Endothelial cell of umbilical vein (primary cell): ENCODE data around the gene DRC7. TPM values are rescaled to one million over a fixed set of nuclear protein-coding genes. Genes with fewer than 3 reads are reported as not detected.
A peak's percentile ranks its signal among the peaks of the same experiment; 100 is the strongest.

Experiments
- BruUV-seq: library from RNA; stranded (reverse); fragments of 400-500 nt; replicated peaks from 2 replicates; lab custom pipeline; 2021; lab: Mats Ljungman, UMichigan
- CTCF ChIA-PET: fragments of 300-600, 350-600 bp; sonication (Branson Sonifier 250); formaldehyde crosslinking; loops from one replicate; lab custom pipeline; 2021; ENCODE audit warnings: antibody characterized with exemption, inconsistent platforms; lab: Charles Lee
- POLR2A ChIA-PET: fragments of 300-600, 350-600 bp; sonication (Branson Sonifier 250); formaldehyde crosslinking; loops from one replicate; lab custom pipeline; 2021; ENCODE audit warnings: antibody characterized with exemption, inconsistent platforms; lab: Charles Lee
- DNase-seq: peaks from one replicate; pipeline ENCODE4 v3.0.0-alpha.2; 2011; ENCODE audit warnings: low read depth, low spot score
- FAIRE-seq: peaks from 2 replicates; lab custom pipeline; 2011; peaks lifted over from hg19 to GRCh38; lab: Jason Lieb, UNC
- H2AFZ ChIP-seq: 2 replicates; pipeline ENCODE4 v1.6.0; 2012; ENCODE audit warnings: low read depth, low read length, control low read depth, inconsistent platforms
- H3K27ac ChIP-seq: 2 replicates; pipeline ENCODE4 v1.5.1; 2011; ENCODE audit warnings: low read depth, mild to moderate bottlenecking, control low read depth, low read length, moderate library complexity; ENCODE audit not compliant: insufficient read depth
- H3K27me3 ChIP-seq, 2 experiments: 2 replicates each; pipeline versions ENCODE4 v1.6.0 to v1.6.1; 2011; ENCODE audit warnings: low read length in 2 of 2, mixed read lengths in 1 of 2; ENCODE audit not compliant: control insufficient read depth in 2 of 2, insufficient read depth in 2 of 2
- H3K36me3 ChIP-seq, 2 experiments: 2 replicates in 1 of 2; 3 replicates in 1 of 2; pipeline ENCODE4 v1.5.1; 2011; ENCODE audit warnings: low read length in 2 of 2, mild to moderate bottlenecking in 1 of 2, moderate library complexity in 1 of 2; ENCODE audit not compliant: control insufficient read depth in 2 of 2, insufficient read depth in 2 of 2; ENCODE audit errors: extremely low read depth in 1 of 2
- H3K4me1 ChIP-seq: 3 replicates; pipeline ENCODE4 v1.5.1; 2011; ENCODE audit warnings: mild to moderate bottlenecking, low read length; ENCODE audit not compliant: control insufficient read depth, insufficient read depth; ENCODE audit errors: extremely low read depth
- H3K4me2 ChIP-seq: 2 replicates; pipeline ENCODE4 v1.6.1; 2011; ENCODE audit warnings: low read length, control low read depth, mixed read lengths; ENCODE audit not compliant: insufficient read depth
- H3K4me3 ChIP-seq, 3 experiments: fragments of 200-600 bp in 1 of 3; sonication (generic), shearing (Covaris generic) in 1 of 3; replicated peaks in 1 of 3; 2 replicates each; pipeline ENCODE4 v1.5.1; 2011 to 2016; ENCODE audit warnings: control low read depth in 3 of 3, low read length in 3 of 3, mild to moderate bottlenecking in 2 of 3, inconsistent platforms in 1 of 3, low read depth in 1 of 3, moderate library complexity in 1 of 3; ENCODE audit not compliant: insufficient read depth in 1 of 3
- H3K79me2 ChIP-seq: 2 replicates; pipeline ENCODE4 v1.6.0; 2012; ENCODE audit warnings: low read length, inconsistent platforms; ENCODE audit not compliant: control insufficient read depth, insufficient read depth
- H3K9ac ChIP-seq: replicated peaks from 2 replicates; pipeline ENCODE3; 2011; ENCODE audit warnings: low read length, control low read depth; ENCODE audit not compliant: insufficient read depth; ENCODE audit errors: extremely low read depth
- H3K9me1 ChIP-seq: replicated peaks from 3 replicates; pipeline ENCODE4 v1.6.0; 2011; ENCODE audit warnings: mild to moderate bottlenecking, low read length; ENCODE audit not compliant: control insufficient read depth, insufficient read depth; ENCODE audit errors: extremely low read depth
- H3K9me3 ChIP-seq: replicated peaks from 2 replicates; pipeline ENCODE4 v1.5.1; 2012; ENCODE audit warnings: low read length, inconsistent platforms; ENCODE audit not compliant: control insufficient read depth, insufficient read depth
- H4K20me1 ChIP-seq: replicated peaks from 2 replicates; pipeline ENCODE3; 2011; ENCODE audit warnings: mild to moderate bottlenecking, low read length; ENCODE audit not compliant: control insufficient read depth, insufficient read depth; ENCODE audit errors: extremely low read depth
- CTCF ChIP-seq, 2 donors: IDR thresholded peaks; 1 replicate in 1 of 2; 2 replicates in 1 of 2; pipeline ENCODE4 v1.5.1; 2011; ENCODE audit warnings: low read length in 2 of 2, mild to moderate bottlenecking in 2 of 2, moderate library complexity in 2 of 2, control low read depth in 1 of 2, inconsistent platforms in 1 of 2, low read depth in 1 of 2; ENCODE audit not compliant: insufficient read depth in 1 of 2; ENCODE audit errors: extremely low read depth in 1 of 2
- EZH2 ChIP-seq: IDR thresholded peaks from 2 replicates; pipeline ENCODE4 v1.6.1; 2012; ENCODE audit warnings: borderline replicate concordance, low read depth, mild to moderate bottlenecking, moderate library complexity, low read length, inconsistent platforms; ENCODE audit not compliant: severe bottlenecking
- FOS ChIP-seq: IDR thresholded peaks from 2 replicates; pipeline ENCODE4 v1.6.1; 2011; ENCODE audit warnings: mild to moderate bottlenecking, low read length, moderate library complexity, borderline replicate concordance; ENCODE audit not compliant: insufficient read depth
- GATA2 ChIP-seq: IDR thresholded peaks from 2 replicates; pipeline ENCODE4 v1.7.0; 2011; ENCODE audit warnings: low read depth, mild to moderate bottlenecking, moderate library complexity, mixed read lengths, low read length; ENCODE audit not compliant: insufficient read length, insufficient read depth
- JUN ChIP-seq: IDR thresholded peaks from 2 replicates; pipeline ENCODE4 v1.6.1; 2011; ENCODE audit warnings: borderline replicate concordance, low read depth; ENCODE audit not compliant: insufficient read length, insufficient read depth
- MAX ChIP-seq: IDR thresholded peaks from 2 replicates; pipeline ENCODE4 v1.6.1; 2011; ENCODE audit not compliant: insufficient read depth, insufficient read length
- MYC ChIP-seq: IDR thresholded peaks from one replicate; pipeline ENCODE4 v1.6.1; 2011; ENCODE audit warnings: mild to moderate bottlenecking, low read depth, low read length
- POLR2A ChIP-seq: IDR thresholded peaks from 2 replicates; pipeline ENCODE4 v1.6.1; 2012; ENCODE audit warnings: low read depth, mild to moderate bottlenecking, control low read depth, low read length
- POLR2AphosphoS5 ChIP-seq: IDR thresholded peaks from 2 replicates; pipeline ENCODE4 v1.6.1; 2012; ENCODE audit warnings: low read depth, mild to moderate bottlenecking, control low read depth, low read length, moderate library complexity; ENCODE audit not compliant: insufficient read depth
- dilution Hi-C: fragments of 300-500 bp; cut with MboI; formaldehyde crosslinking; loops from one replicate; pipeline ENCODE4 v1.15.0; 2019; ENCODE audit warnings: low sequenced_read_pairs; ENCODE audit not compliant: extremely low pct_ligation_motif_present
- intact Hi-C: fragments of 100-400 bp; cut with micrococcal nuclease; formaldehyde crosslinking; loops from one replicate; pipeline ENCODE4 v1.10.0; 2022
- polyA plus RNA-seq, 4 experiments: library from polyadenylated mRNA; depleted of rRNA in 3 of 4; stranded (reverse) in 3 of 4; unstranded in 1 of 4; fragments of >200 nt; gene quantifications; 2 replicates each; pipeline versions ENCODE4 v1.2.1 to v1.2.3, GENCODE V29; 2011 to 2012; ENCODE audit warnings: missing spikeins in 1 of 4
- total RNA-seq: library from RNA; stranded (reverse); gene quantifications from 2 replicates; pipeline ENCODE4 v1.2.3, GENCODE V29; 2021

DRC7 gene
- total and polyA plus RNA-seq, 2 donors (not counting 3 experiments of a cell fraction or from before 2014, with no cell fraction given): 0.13 to 0.77 TPM

DNA sequence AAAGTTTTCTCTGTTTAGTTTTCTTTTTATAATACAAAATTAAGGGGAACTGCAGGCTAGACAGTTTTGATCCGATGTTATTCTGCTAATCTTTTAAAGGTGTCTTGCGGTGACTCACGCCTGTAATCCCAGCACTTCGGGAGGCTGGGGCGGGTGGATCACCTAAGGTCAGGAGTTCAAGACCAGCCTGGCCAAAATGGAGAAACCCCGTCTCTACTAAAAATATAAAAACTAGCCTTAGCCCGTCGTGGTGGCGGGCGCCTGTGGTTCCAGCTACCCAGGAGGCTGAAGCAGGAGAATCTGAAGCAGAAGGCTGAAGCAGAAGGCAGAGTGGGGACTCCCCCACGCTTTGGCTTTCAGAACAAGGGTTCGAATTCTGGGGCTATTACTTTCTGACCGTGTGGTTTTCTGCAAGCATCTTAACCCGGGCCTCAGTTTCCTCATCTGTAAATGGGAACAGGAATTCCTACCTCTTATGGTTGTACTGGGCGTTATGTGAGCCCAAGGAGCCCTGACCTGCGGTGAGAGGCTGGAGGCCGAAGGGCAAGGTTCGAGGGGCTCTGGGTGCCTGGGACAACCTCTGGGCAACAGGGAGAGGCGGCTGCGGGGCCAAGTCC is 39.8 kb downstream of the DRC7 start:
- Histone ChIP-seq H4K20me1 (no peaks in the 10 kb centered on the region), H3K27me3 (no peaks in the 10 kb centered on the region), H3K79me2 (no peaks in the 10 kb centered on the region), H3K9me1 (no peaks in the 10 kb centered on the region), H3K36me3 (peaks cover 0 to 3% of the 10 kb centered on the region in 2 experiments), H3K9ac (peak overlapping the region; percentile 75), H3K4me1 (peaks cover 19% of the 10 kb centered on the region), H3K4me2 (peak overlapping the region; percentile 35), H3K27ac (peak overlapping the region; percentile 47), H2AFZ (peak overlapping the region; percentile 63), H3K9me3 (no peaks in the 10 kb centered on the region), H3K4me3 (peak overlapping the region; percentile 55 to 74 (median 60))
- no TSS peak for BruUV-seq
- POLR2A ChIA-PET: no interaction called here
- FAIRE-seq (peak; percentile 24), DNase-seq (no peak)
- dilution Hi-C loops: no loop called here
- intact Hi-C loops: loop anchor here (2.0 to 10.0 kb wide), 2 partner anchors 88 to 390 kb away; partner anchors contain the start of gene CFAP20
- CTCF ChIA-PET: interaction anchor here (1.0 to 3.2 kb wide), 4 partner anchors 9 to 158 kb away, joined by 3 to 43 read pairs (median 11); no protein-coding TSS in a partner anchor
- TF ChIP-seq CTCF (IDR thresholded peaks at IDR 0.05; ENCODE audit: extremely low read depth in 1 of 2, insufficient read depth in 1 of 2, low read depth in 1 of 2, low read length in 2 of 2): no peak
- TF ChIP-seq MYC: no peak
- TF ChIP-seq MAX: no peak
- TF ChIP-seq GATA2: no peak
- TF ChIP-seq EZH2: no peak
- TF ChIP-seq POLR2A: no peak
- TF ChIP-seq FOS: no peak
- TF ChIP-seq JUN: no peak
- no peak for TF ChIP-seq POLR2AphosphoS5
